MM.1S (cell line): ENCODE measurements around the gene CNPPD1.

ENCODE experiments used
- DNase-seq: peaks from one replicate; pipeline ENCODE4 v3.0.0-alpha.2; 2015
- H2AFZ ChIP-seq: fragments of 300-600 bp; sonication (generic); 2 replicates; pipeline ENCODE4 v1.6.0; 2016; ENCODE audit warnings: antibody characterized with exemption, low read length
- H3F3A ChIP-seq: fragments of 300-600 bp; sonication (generic); 2 replicates; pipeline ENCODE4 v1.6.1; 2016; ENCODE audit warnings: mild to moderate bottlenecking, antibody characterized with exemption, low read length, moderate library complexity, mixed read lengths; ENCODE audit not compliant: insufficient read depth
- H3K27ac ChIP-seq: fragments of 300-600 bp; sonication (generic); 2 replicates; pipeline ENCODE4 v1.5.1; 2016; ENCODE audit warnings: mild to moderate bottlenecking, low read length
- H3K27me3 ChIP-seq: fragments of 300-600 bp; sonication (generic); replicated peaks from 2 replicates; pipeline ENCODE4 v1.6.0; 2016; ENCODE audit warnings: low read length; ENCODE audit not compliant: insufficient read depth
- H3K36me3 ChIP-seq: fragments of 300-600 bp; sonication (generic); replicated peaks from 2 replicates; pipeline ENCODE4 v1.6.1; 2016; ENCODE audit warnings: mild to moderate bottlenecking, low read length, mixed read lengths; ENCODE audit not compliant: insufficient read depth
- H3K4me1 ChIP-seq: fragments of 300-600 bp; sonication (generic); 2 replicates; pipeline ENCODE4 v1.6.1; 2016; ENCODE audit warnings: low read length, mixed read lengths
- H3K4me2 ChIP-seq: fragments of 300-600 bp; sonication (generic); 2 replicates; pipeline ENCODE4 v1.6.0; 2016; ENCODE audit warnings: low read depth, low read length
- H3K4me3 ChIP-seq: fragments of 300-600 bp; sonication (generic); 2 replicates; pipeline ENCODE4 v1.5.1; 2016; ENCODE audit warnings: low read length, mixed read lengths
- H3K79me2 ChIP-seq: fragments of 300-600 bp; sonication (generic); 2 replicates; pipeline ENCODE4 v1.6.1; 2016; ENCODE audit warnings: mixed run types, low read length, mixed read lengths
- H3K9ac ChIP-seq: fragments of 300-600 bp; sonication (generic); 2 replicates; pipeline ENCODE4 v1.6.1; 2016; ENCODE audit warnings: low read length, mixed read lengths
- H3K9me2 ChIP-seq: fragments of 300-600 bp; sonication (generic); replicated peaks from 2 replicates; pipeline ENCODE4 v1.6.1; 2016; ENCODE audit warnings: mild to moderate bottlenecking, low read length, mixed read lengths; ENCODE audit not compliant: insufficient read depth
- H3K9me3 ChIP-seq: fragments of 300-600 bp; sonication (generic); replicated peaks from 2 replicates; pipeline ENCODE4 v1.6.1; 2016; ENCODE audit warnings: mild to moderate bottlenecking, low read length, mixed read lengths; ENCODE audit not compliant: insufficient read depth
- H4K20me1 ChIP-seq: fragments of 300-600 bp; sonication (generic); 2 replicates; pipeline ENCODE4 v1.6.1; 2016; ENCODE audit warnings: mild to moderate bottlenecking, low read length, moderate library complexity, mixed read lengths; ENCODE audit not compliant: insufficient read depth
- EZH2 ChIP-seq: fragments of 300-600 bp; sonication (generic); optimal IDR thresholded peaks from 2 replicates; pipeline ENCODE3; 2017; ENCODE audit warnings: low read depth, mild to moderate bottlenecking, antibody characterized with exemption, low read length, mixed read lengths
- EZH2phosphoT487 ChIP-seq: fragments of 300-600 bp; sonication (generic); IDR thresholded peaks from 2 replicates; pipeline ENCODE4 v1.6.1; 2018; ENCODE audit warnings: antibody characterized with exemption, low read length
- TF ChIP-seq, protein P1 (sequence below): fragments of 300-600 bp; sonication (generic); IDR thresholded peaks from 2 replicates; pipeline ENCODE4 v1.5.1; 2016; ENCODE audit warnings: antibody characterized with exemption, low read length, mixed read lengths

Gene CNPPD1

GRCh38 chr2:219129589-219129988 lies 47.1 kb downstream of the CNPPD1 start:
- Histone ChIP-seq H3K27me3 (no peaks in the 10 kb centered on the region), H3K36me3 (no peaks in the 10 kb centered on the region), H3K9me2 (no peaks in the 10 kb centered on the region), H3K4me2 (no peak overlapping the region), H3K4me3 (no peak overlapping the region), H4K20me1 (no peaks in the 10 kb centered on the region), H3K27ac (no peak overlapping the region), H3K79me2 (no peaks in the 10 kb centered on the region), H3K4me1 (no peaks in the 10 kb centered on the region), H3K9ac (no peak overlapping the region), H3F3A (no peaks in the 10 kb centered on the region), H3K9me3 (no peaks in the 10 kb centered on the region), H2AFZ (no peak overlapping the region)
- no peak for TF ChIP-seq EZH2phosphoT487
- no peak for TF ChIP-seq EZH2
- TF ChIP-seq, protein P1, sequence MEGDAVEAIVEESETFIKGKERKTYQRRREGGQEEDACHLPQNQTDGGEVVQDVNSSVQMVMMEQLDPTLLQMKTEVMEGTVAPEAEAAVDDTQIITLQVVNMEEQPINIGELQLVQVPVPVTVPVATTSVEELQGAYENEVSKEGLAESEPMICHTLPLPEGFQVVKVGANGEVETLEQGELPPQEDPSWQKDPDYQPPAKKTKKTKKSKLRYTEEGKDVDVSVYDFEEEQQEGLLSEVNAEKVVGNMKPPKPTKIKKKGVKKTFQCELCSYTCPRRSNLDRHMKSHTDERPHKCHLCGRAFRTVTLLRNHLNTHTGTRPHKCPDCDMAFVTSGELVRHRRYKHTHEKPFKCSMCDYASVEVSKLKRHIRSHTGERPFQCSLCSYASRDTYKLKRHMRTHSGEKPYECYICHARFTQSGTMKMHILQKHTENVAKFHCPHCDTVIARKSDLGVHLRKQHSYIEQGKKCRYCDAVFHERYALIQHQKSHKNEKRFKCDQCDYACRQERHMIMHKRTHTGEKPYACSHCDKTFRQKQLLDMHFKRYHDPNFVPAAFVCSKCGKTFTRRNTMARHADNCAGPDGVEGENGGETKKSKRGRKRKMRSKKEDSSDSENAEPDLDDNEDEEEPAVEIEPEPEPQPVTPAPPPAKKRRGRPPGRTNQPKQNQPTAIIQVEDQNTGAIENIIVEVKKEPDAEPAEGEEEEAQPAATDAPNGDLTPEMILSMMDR, result no peak
- no peak for DNase-seq

DNA sequence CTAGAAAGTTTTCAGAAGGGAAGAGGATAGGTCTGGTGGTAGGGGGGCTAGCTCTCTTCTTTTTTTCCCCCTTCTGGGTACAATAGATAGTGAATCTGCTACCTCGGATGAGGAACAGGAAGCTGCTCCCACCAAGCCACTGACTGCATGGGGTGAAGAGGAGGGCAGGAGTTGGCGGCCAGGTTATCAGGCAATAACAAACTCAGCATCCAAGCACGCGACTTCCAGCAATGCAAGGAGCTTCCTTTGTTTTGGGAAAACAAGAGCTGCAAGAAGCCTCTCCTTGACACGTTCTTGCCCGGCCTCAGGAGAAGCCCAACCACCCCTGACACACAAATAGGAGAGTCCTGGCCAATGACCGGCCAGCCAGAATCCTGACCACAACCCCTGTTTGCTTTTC lies 48.3 kb downstream of the CNPPD1 start:
- Histone ChIP-seq H3K9me3 (no peaks in the 10 kb centered on the region), H3K36me3 (no peaks in the 10 kb centered on the region), H3K27me3 (no peaks in the 10 kb centered on the region), H3K4me1 (no peaks in the 10 kb centered on the region), H2AFZ (no peak overlapping the region), H3K9ac (no peak overlapping the region), H3F3A (no peaks in the 10 kb centered on the region), H3K27ac (no peak overlapping the region), H4K20me1 (0 out of 2 replicates have a peak, but pooled peaks cover 5% of the 10 kb centered on the region), H3K9me2 (no peaks in the 10 kb centered on the region), H3K4me2 (no peak overlapping the region), H3K4me3 (no peak overlapping the region), H3K79me2 (no peaks in the 10 kb centered on the region)
- TF ChIP-seq, protein P1, result no peak
- no peak for TF ChIP-seq EZH2phosphoT487
- TF ChIP-seq EZH2, result no peak
- no peak for DNase-seq

GRCh38 chr2:219127037-219127635 lies 49.6 kb downstream of the CNPPD1 start:
- Histone ChIP-seq H2AFZ (no peak overlapping the region), H3F3A (no peaks in the 10 kb centered on the region), H3K4me2 (no peak overlapping the region), H4K20me1 (0 out of 2 replicates have a peak, but pooled peaks cover 5% of the 10 kb centered on the region), H3K27ac (no peak overlapping the region), H3K9ac (no peak overlapping the region), H3K27me3 (no peaks in the 10 kb centered on the region), H3K9me3 (no peaks in the 10 kb centered on the region), H3K9me2 (no peaks in the 10 kb centered on the region), H3K4me1 (no peaks in the 10 kb centered on the region), H3K36me3 (no peaks in the 10 kb centered on the region), H3K79me2 (no peaks in the 10 kb centered on the region), H3K4me3 (no peak overlapping the region)
- TF ChIP-seq EZH2phosphoT487 (no peak), EZH2 (no peak)
- TF ChIP-seq, protein P1, result no peak
- no peak for DNase-seq
